Activated naive CD4-positive, alpha-beta T cell treated with anti-CD3 and anti-CD28 coated beads, Interleukin-2, amount 10 ng/mL, durations not matched to agents 7 days and 5 days (primary cell): ENCODE measurements around the gene ERFE.
A peak's percentile ranks its signal among the peaks of the same experiment; 100 is the strongest.

Source experiments
- CTCF ChIA-PET: fragments of 350-600 bp; sonication (Branson Sonifier 250); formaldehyde crosslinking; loops from one replicate; lab custom pipeline; 2021; ENCODE audit warnings: antibody characterized with exemption; lab: Charles Lee
- DNase-seq: peaks from one replicate; pipeline ENCODE4 v3.0.0-alpha.2; 2020
- H3K27ac Mint-ChIP-seq: one replicate; pipeline ENCODE4 v1.8.0; 2021; ENCODE audit warnings: mild to moderate bottlenecking, moderate library complexity, mixed read lengths
- H3K27me3 Mint-ChIP-seq: one replicate; pipeline ENCODE4 v1.8.0; 2021; ENCODE audit warnings: mild to moderate bottlenecking, mixed read lengths
- H3K36me3 Mint-ChIP-seq: one replicate; pipeline ENCODE4 v1.8.0; 2021; ENCODE audit warnings: mixed read lengths
- H3K4me1 Mint-ChIP-seq: one replicate; pipeline ENCODE4 v1.8.0; 2021; ENCODE audit warnings: mixed read lengths
- H3K4me3 Mint-ChIP-seq: one replicate; pipeline ENCODE4 v1.8.0; 2021; ENCODE audit warnings: mild to moderate bottlenecking, moderate library complexity, mixed read lengths
- H3K9me3 Mint-ChIP-seq: one replicate; pipeline ENCODE4 v1.8.0; 2021; ENCODE audit warnings: mixed read lengths

The ERFE gene

GRCh38 chr2:238130696-238131628 lies 27.8 kb upstream of the ERFE start:
- Mint-ChIP-seq H3K27ac (no peak overlapping the region), H3K36me3 (no peaks in the 10 kb centered on the region), H3K27me3 (no peaks in the 10 kb centered on the region), H3K9me3 (no peaks in the 10 kb centered on the region), H3K4me3 (no peak overlapping the region), H3K4me1 (no peaks in the 10 kb centered on the region)
- no peak for DNase-seq
- CTCF ChIA-PET: interaction anchor here (0.8 to 1.1 kb wide), 2 partner anchors 22 to 1019 kb away, joined by 3 read pairs; no protein-coding TSS in a partner anchor

GRCh38 chr2:238131761-238132462 lies 26.9 kb upstream of the ERFE start:
- Mint-ChIP-seq H3K9me3 (no peaks in the 10 kb centered on the region), H3K4me3 (no peak overlapping the region), H3K36me3 (no peaks in the 10 kb centered on the region), H3K27me3 (no peaks in the 10 kb centered on the region), H3K4me1 (no peaks in the 10 kb centered on the region), H3K27ac (no peak overlapping the region)
- CTCF ChIA-PET: interaction anchor here (0.8 kb wide), 1 partner anchor 1020 kb away, joined by 3 read pairs; no protein-coding TSS in a partner anchor
- DNase-seq: no peak

- Mint-ChIP-seq H3K4me1 (no peaks in the 10 kb centered on the region), H3K9me3 (no peaks in the 10 kb centered on the region), H3K27ac (no peak overlapping the region), H3K36me3 (no peaks in the 10 kb centered on the region), H3K4me3 (no peak overlapping the region), H3K27me3 (no peaks in the 10 kb centered on the region)
- no peak for DNase-seq
- CTCF ChIA-PET: interaction anchor here (2.8 kb wide), 1 partner anchor 165 kb away, joined by 8 read pairs; no protein-coding TSS in a partner anchor
These were observed 26.0 kb upstream of the ERFE start for GRCh38 chr2:238132463-238133450.

- no peak for DNase-seq
- Mint-ChIP-seq H3K9me3 (no peaks in the 10 kb centered on the region), H3K27ac (no peak overlapping the region), H3K4me1 (no peaks in the 10 kb centered on the region), H3K36me3 (no peaks in the 10 kb centered on the region), H3K4me3 (no peak overlapping the region), H3K27me3 (no peaks in the 10 kb centered on the region)
- CTCF ChIA-PET: interaction anchor here (2.8 kb wide), 1 partner anchor 166 kb away, joined by 8 read pairs; no protein-coding TSS in a partner anchor
These were observed 25.0 kb upstream of the ERFE start for GRCh38 chr2:238133499-238134392.

DNA sequence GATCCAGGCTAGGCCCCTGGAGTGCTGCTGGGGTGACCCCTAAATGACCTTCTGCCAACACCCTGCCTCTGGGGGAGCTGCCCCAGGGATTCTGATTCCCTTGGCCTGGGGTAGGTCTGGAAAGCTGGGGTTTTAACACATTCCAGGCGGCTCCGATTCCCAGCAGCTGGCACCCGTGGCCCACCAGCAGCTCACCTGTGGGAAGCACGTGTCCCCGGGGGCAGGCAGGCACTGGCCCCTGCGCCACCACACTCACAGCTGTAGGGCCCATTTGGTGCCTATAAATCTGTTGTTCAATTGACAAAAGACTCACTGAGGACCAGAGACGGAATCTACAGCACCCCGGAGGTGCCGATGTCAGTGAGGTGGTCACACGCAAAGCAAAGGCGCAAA lies 24.4 kb upstream of the ERFE start:
- no peak overlapping the region for H3K27ac Mint-ChIP-seq
- no peak overlapping the region for H3K4me3 Mint-ChIP-seq
- no peaks in the 10 kb centered on the region for H3K9me3 Mint-ChIP-seq
- CTCF ChIA-PET: interaction anchor here (2.8 kb wide), 1 partner anchor 166 kb away, joined by 8 read pairs; no protein-coding TSS in a partner anchor
- H3K27me3 Mint-ChIP-seq: no peaks in the 10 kb centered on the region
- no peaks in the 10 kb centered on the region for H3K4me1 Mint-ChIP-seq
- DNase-seq: no peak
- no peaks in the 10 kb centered on the region for H3K36me3 Mint-ChIP-seq

- no peak overlapping the region for H3K27ac Mint-ChIP-seq
- CTCF ChIA-PET: interaction anchor here (2.8 kb wide), 1 partner anchor 167 kb away, joined by 8 read pairs; no protein-coding TSS in a partner anchor
- H3K4me1 Mint-ChIP-seq: no peaks in the 10 kb centered on the region
- no peak overlapping the region for H3K4me3 Mint-ChIP-seq
- H3K27me3 Mint-ChIP-seq: no peaks in the 10 kb centered on the region
- no peaks in the 10 kb centered on the region for H3K36me3 Mint-ChIP-seq
- no peaks in the 10 kb centered on the region for H3K9me3 Mint-ChIP-seq
- DNase-seq: no peak
These were observed 23.1 kb upstream of the ERFE start for GRCh38 chr2:238135601-238136150.

DNA sequence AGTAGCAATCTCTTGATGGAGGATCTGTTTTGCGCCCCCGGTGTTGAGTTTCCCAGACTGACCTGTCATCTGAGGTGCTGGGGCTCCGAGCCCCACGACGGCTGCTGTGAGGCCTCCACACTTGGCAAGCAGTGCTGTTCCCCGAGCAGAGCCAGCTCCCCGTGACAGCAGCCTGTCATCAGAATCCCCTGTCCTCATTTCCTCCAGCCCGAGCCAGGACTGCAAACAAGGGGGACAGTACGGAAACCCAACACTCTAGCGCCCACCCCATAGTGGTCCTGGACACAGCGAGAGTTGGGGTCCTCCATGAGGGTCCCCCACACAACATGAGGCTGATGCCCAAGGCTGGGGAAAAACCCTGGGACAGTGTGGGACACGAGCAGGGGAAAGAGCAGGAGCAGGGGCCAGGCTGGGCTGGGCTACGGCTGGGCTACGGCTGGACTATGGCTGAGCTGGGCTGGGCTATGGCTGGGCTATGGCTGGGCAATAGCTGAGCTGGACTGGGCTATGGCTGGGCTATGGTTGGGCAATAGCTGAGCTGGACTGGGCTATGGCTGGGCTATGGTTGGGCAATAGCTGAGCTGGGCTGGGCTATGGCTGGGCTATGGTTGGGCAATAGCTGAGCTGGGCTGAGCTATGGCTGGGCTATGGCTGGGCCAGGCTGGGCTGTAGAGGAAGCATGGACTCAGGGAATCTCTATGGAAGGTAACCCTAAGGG lies 21.8 kb upstream of the ERFE start:
- H3K27me3 Mint-ChIP-seq: no peaks in the 10 kb centered on the region
- no peak overlapping the region for H3K27ac Mint-ChIP-seq
- DNase-seq: no peak
- H3K36me3 Mint-ChIP-seq: no peaks in the 10 kb centered on the region
- CTCF ChIA-PET: interaction anchor here (1.0 to 2.2 kb wide), 4 partner anchors 10 to 217 kb away, joined by 3 to 4 read pairs (median 3); no protein-coding TSS in a partner anchor
- no peaks in the 10 kb centered on the region for H3K9me3 Mint-ChIP-seq
- peaks cover 5% of the 10 kb centered on the region for H3K4me1 Mint-ChIP-seq
- H3K4me3 Mint-ChIP-seq: no peak overlapping the region

DNA sequence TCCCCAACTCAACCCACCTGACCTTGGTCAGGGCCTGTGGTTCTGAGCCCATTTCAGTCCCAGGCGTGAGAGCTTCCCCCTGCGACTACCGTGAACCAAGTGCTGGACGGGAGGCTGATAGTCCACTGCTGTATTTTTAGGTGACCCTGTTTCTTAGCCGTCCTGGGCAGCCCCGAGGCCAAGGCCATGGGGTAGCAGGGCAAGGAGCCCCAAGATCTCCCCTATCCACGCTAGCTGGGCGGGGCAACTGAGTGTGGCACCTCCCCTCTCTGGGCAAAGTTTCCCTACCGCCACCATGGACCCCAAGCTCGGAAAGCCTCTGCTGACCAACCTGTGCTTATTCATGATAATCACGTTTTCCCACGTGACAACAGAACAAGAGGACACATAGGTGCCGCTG lies 20.9 kb upstream of the ERFE start:
- Mint-ChIP-seq H3K27ac (no peak overlapping the region), H3K4me1 (peaks cover 5% of the 10 kb centered on the region), H3K9me3 (no peaks in the 10 kb centered on the region), H3K36me3 (no peaks in the 10 kb centered on the region), H3K4me3 (no peak overlapping the region), H3K27me3 (no peaks in the 10 kb centered on the region)
- no peak for DNase-seq
- CTCF ChIA-PET: interaction anchor here (1.0 to 2.2 kb wide), 4 partner anchors 11 to 218 kb away, joined by 3 to 4 read pairs (median 3); no protein-coding TSS in a partner anchor

DNA sequence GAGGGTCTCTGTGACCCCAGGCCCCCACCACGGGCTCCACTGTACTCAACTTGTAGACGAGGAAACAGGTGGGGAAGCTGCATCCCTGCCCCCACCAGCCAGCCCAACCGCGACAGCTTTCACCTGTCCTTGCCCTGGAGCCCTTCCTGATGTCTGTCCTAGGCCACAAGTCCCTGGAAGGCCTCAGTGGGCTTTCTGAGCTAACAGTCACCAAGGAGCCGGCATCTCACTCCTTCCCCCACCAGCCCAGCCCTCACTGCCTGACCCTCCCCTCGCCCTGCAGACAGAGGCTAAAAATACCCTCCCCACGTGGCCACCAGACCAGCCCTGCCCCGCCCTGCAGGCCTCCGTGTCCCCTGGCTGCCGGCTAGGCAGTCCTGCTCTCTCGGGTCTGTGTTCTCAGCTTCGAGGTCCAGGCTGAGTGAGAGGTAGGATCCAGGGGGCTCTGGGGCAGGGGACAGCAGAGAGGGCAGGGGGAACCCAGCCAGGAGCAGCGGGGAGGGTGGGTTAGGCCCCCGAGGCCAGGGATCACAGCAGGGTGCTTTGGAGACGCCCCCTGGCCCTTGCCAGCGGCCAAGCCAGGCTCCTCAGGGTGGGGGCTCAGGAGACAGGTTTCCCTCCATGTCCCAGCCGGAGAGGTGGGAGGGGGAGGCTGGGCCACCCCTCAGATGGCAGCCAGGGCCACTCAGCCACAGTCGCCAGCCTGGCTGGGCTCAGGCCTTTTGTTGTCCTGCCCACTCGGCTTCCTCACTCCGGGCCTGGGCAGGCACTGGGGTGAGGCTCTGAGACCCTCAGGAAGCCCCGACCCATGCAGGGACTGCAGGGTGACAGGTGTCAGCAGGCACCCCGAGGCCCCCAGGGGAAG lies 20.2 kb upstream of the ERFE start, which contains the start of gene KLHL30:
Gene KLHL30, plus strand, starts transcription at position 338 of the 865 bp plus-strand sequence. CDS start 2,087 bp downstream, outside the sequence.
- Mint-ChIP-seq H3K27me3 (no peaks in the 10 kb centered on the region), H3K4me1 (peaks cover 5% of the 10 kb centered on the region), H3K27ac (no peak within 1 kb of the TSS), H3K9me3 (no peaks in the 10 kb centered on the region), H3K4me3 (no peak within 1 kb of the TSS), H3K36me3 (no peaks in the 10 kb centered on the region)
- DNase-seq: no peak
- CTCF ChIA-PET: interaction anchor here (0.7 to 2.3 kb wide), 8 partner anchors 11 to 280 kb away, joined by 3 to 7 read pairs (median 4); no protein-coding TSS in a partner anchor

- Mint-ChIP-seq H3K36me3 (no peaks in the 10 kb centered on the region), H3K4me3 (no peak overlapping the region), H3K27me3 (no peaks in the 10 kb centered on the region), H3K27ac (no peak overlapping the region), H3K4me1 (peaks cover 5% of the 10 kb centered on the region), H3K9me3 (no peaks in the 10 kb centered on the region)
- CTCF ChIA-PET: interaction anchor here (0.7 to 2.3 kb wide), 7 partner anchors 12 to 281 kb away, joined by 3 to 7 read pairs (median 4); no protein-coding TSS in a partner anchor
- peak; percentile 50 for DNase-seq
These were observed 19.4 kb upstream of the ERFE start for GRCh38 chr2:238139196-238140039.
